OCI-LY1 (cell line): ENCODE results near the gene GABRQ.

Experiments
- EZH2 ChIP-seq: fragments of 200-600 bp; sonication (generic), shearing (Covaris generic); IDR thresholded peaks from 2 replicates; pipeline ENCODE4 v1.8.0; 2017; ENCODE audit warnings: borderline replicate concordance, mixed run types, mild to moderate bottlenecking, antibody characterized with exemption, low read length, moderate library complexity, mixed read lengths
- TF ChIP-seq, protein P1 (sequence below): fragments of 200-600 bp; sonication (generic), shearing (Covaris generic); IDR thresholded peaks from 2 replicates; pipeline ENCODE4 v1.5.1; 2017; ENCODE audit warnings: mild to moderate bottlenecking, antibody characterized with exemption, low read length, moderate library complexity, mixed read lengths

GRCh38 chrX:152641256-152641875 is 3.7 kb downstream of the GABRQ start:
- TF ChIP-seq, protein P1, sequence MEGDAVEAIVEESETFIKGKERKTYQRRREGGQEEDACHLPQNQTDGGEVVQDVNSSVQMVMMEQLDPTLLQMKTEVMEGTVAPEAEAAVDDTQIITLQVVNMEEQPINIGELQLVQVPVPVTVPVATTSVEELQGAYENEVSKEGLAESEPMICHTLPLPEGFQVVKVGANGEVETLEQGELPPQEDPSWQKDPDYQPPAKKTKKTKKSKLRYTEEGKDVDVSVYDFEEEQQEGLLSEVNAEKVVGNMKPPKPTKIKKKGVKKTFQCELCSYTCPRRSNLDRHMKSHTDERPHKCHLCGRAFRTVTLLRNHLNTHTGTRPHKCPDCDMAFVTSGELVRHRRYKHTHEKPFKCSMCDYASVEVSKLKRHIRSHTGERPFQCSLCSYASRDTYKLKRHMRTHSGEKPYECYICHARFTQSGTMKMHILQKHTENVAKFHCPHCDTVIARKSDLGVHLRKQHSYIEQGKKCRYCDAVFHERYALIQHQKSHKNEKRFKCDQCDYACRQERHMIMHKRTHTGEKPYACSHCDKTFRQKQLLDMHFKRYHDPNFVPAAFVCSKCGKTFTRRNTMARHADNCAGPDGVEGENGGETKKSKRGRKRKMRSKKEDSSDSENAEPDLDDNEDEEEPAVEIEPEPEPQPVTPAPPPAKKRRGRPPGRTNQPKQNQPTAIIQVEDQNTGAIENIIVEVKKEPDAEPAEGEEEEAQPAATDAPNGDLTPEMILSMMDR: no peak
- TF ChIP-seq EZH2: no peak
